Right lobe of liver (tissue), 4 donors: ENCODE data around the gene AMACR.

Experiments
- CTCF ChIP-seq, 4 donors: fragments of 200-600 bp in 3 of 4; fragments of 450-650 bp in 1 of 4; IDR thresholded peaks; one replicate each; pipeline versions ENCODE4 v1.5.1 to v1.8.0; 2016 to 2022; ENCODE audit warnings: antibody characterized with exemption in 4 of 4, mild to moderate bottlenecking in 2 of 4
- POLR2A ChIP-seq: fragments of 450-650 bp; IDR thresholded peaks from one replicate; pipeline ENCODE4 v1.6.1; 2017; ENCODE audit warnings: antibody characterized with exemption, mild to moderate bottlenecking
- donor health status: DM: no; HTN: no; CAD: no.
- donor health status: DM: no; HTN: no; CAD: no.
- donor health status: DM: no; HTN: yes; CAD: no.

- no peak for TF ChIP-seq CTCF (IDR thresholded peaks at IDR 0.05)
- TF ChIP-seq POLR2A, result no peak
Measured at GRCh38 chr5:33985447-33985846, 22.4 kb downstream of the AMACR start.
